Measurements from ENCODE around the gene RAPSN. TPM values are rescaled to one million over a fixed set of nuclear protein-coding genes. Genes with fewer than 3 reads are reported as not detected.

Gene RAPSN
- total RNA-seq, 1 experiment from 2014 or later = 1.0 TPM

GRCh38 chr11:47440054-47440476, 8.9 kb downstream of the RAPSN start:
- no TSS peak for BruUV-seq (replicated peaks)
- ChIA-PET CTCF (no interaction called here), POLR2A (ENCODE audit: low non-redundant PET) (interaction anchor here (0.6 kb wide), 1 partner anchor 146 kb away, joined by 4 read pairs; no protein-coding TSS in a partner anchor)
- TF ChIP-seq CTCF (conservative IDR thresholded peaks at IDR 0.05; ENCODE audit: low read depth, low read length) = no peak
- TF ChIP-seq EZH2 (IDR thresholded peaks at IDR 0.05; ENCODE audit: borderline replicate concordance, low read depth, low read length, poor library complexity, severe bottlenecking) = no peak
- no peak for DNase-seq (ENCODE audit: low spot score)
- Histone ChIP-seq H3K4me3 (ENCODE audit: low read depth, low read length, poor library complexity, severe bottlenecking) (no peak overlapping the region), H3K36me3 (ENCODE audit: insufficient read depth, low read length, poor library complexity, severe bottlenecking) (no peaks in the 10 kb centered on the region), H3K9me3 (ENCODE audit: low read depth, low read length, poor library complexity, severe bottlenecking) (no peaks in the 10 kb centered on the region), H3K4me1 (ENCODE audit: insufficient read depth, low read length, poor library complexity, severe bottlenecking) (no peaks in the 10 kb centered on the region), H3K27ac (ENCODE audit: low read depth, low read length, poor library complexity, severe bottlenecking) (no peak overlapping the region), H3K27me3 (replicated peaks; ENCODE audit: insufficient read depth, low read depth, low read length, poor library complexity) (no peaks in the 10 kb centered on the region)
- intact Hi-C loops (cut with micrococcal nuclease; ENCODE audit: unreplicated experiment) = no loop called here

- POLR2A ChIA-PET (ENCODE audit: low non-redundant PET) = no interaction called here
These were observed 10.2 kb downstream of the RAPSN start for GRCh38 chr11:47438721-47439120.

GRCh38 chr11:47437746-47438418, 11.1 kb downstream of the RAPSN start:
- DNase-seq (ENCODE audit: low spot score) = no peak
- BruUV-seq (replicated peaks) = no TSS peak
- no peaks in the 10 kb centered on the region for H3K4me1 ChIP-seq (ENCODE audit: insufficient read depth, low read length, poor library complexity, severe bottlenecking)
- no peaks in the 10 kb centered on the region for H3K36me3 ChIP-seq (ENCODE audit: insufficient read depth, low read length, poor library complexity, severe bottlenecking)
- intact Hi-C loops (cut with micrococcal nuclease; ENCODE audit: unreplicated experiment) = no loop called here
- no peak overlapping the region for H3K27ac ChIP-seq (ENCODE audit: low read depth, low read length, poor library complexity, severe bottlenecking)
- H3K9me3 ChIP-seq (ENCODE audit: low read depth, low read length, poor library complexity, severe bottlenecking) = no peaks in the 10 kb centered on the region
- H3K27me3 ChIP-seq (replicated peaks; ENCODE audit: insufficient read depth, low read depth, low read length, poor library complexity) = no peaks in the 10 kb centered on the region
- POLR2A ChIA-PET (ENCODE audit: low non-redundant PET) = no interaction called here
- H3K4me3 ChIP-seq (ENCODE audit: low read depth, low read length, poor library complexity, severe bottlenecking) = no peak overlapping the region
- TF ChIP-seq CTCF (conservative IDR thresholded peaks at IDR 0.05; ENCODE audit: low read depth, low read length) (no peak), EZH2 (IDR thresholded peaks at IDR 0.05; ENCODE audit: borderline replicate concordance, low read depth, low read length, poor library complexity, severe bottlenecking) (no peak)
- CTCF ChIA-PET = interaction anchor here (0.7 kb wide), 1 partner anchor 17 kb away, joined by 3 read pairs; no protein-coding TSS in a partner anchor

More at GRCh38 chr11:47438721-47439120, 10.2 kb downstream of the RAPSN start:
- Histone ChIP-seq H3K36me3 (ENCODE audit: insufficient read depth, low read length, poor library complexity, severe bottlenecking) (no peaks in the 10 kb centered on the region), H3K4me1 (ENCODE audit: insufficient read depth, low read length, poor library complexity, severe bottlenecking) (no peaks in the 10 kb centered on the region), H3K27ac (ENCODE audit: low read depth, low read length, poor library complexity, severe bottlenecking) (no peak overlapping the region), H3K27me3 (replicated peaks; ENCODE audit: insufficient read depth, low read depth, low read length, poor library complexity) (no peaks in the 10 kb centered on the region), H3K9me3 (ENCODE audit: low read depth, low read length, poor library complexity, severe bottlenecking) (no peaks in the 10 kb centered on the region), H3K4me3 (ENCODE audit: low read depth, low read length, poor library complexity, severe bottlenecking) (no peak overlapping the region)
- TF ChIP-seq CTCF (conservative IDR thresholded peaks at IDR 0.05; ENCODE audit: low read depth, low read length) (no peak), EZH2 (IDR thresholded peaks at IDR 0.05; ENCODE audit: borderline replicate concordance, low read depth, low read length, poor library complexity, severe bottlenecking) (no peak)
- BruUV-seq (replicated peaks) = no TSS peak
- CTCF ChIA-PET = interaction anchor here (0.7 kb wide), 1 partner anchor 16 kb away, joined by 3 read pairs; no protein-coding TSS in a partner anchor
- no peak for DNase-seq (ENCODE audit: low spot score)
- intact Hi-C loops (cut with micrococcal nuclease; ENCODE audit: unreplicated experiment) = no loop called here
